Femur (tissue), 1 donor: ENCODE results near the gene MAD2L1.
A peak's percentile ranks its signal among the peaks of the same experiment; 100 is the strongest.

ENCODE experiments used
- DNase-seq: peaks from one replicate; pipeline ENCODE4 v3.0.0-alpha.2; 2017

MAD2L1 gene

GRCh38 chr4:120057416-120057815, 9.2 kb downstream of the MAD2L1 start:
- DNase-seq, result no peak

- DNase-seq, result no peak
These were observed 10.4 kb downstream of the MAD2L1 start for GRCh38 chr4:120056246-120056645.

- no peak for DNase-seq
These were observed 10.9 kb downstream of the MAD2L1 start for GRCh38 chr4:120055795-120056194.

GRCh38 chr4:120055162-120055561, 11.5 kb downstream of the MAD2L1 start:
- DNase-seq, result no peak

GRCh38 chr4:120053911-120054310, 12.7 kb downstream of the MAD2L1 start:
- no peak for DNase-seq

GRCh38 chr4:120052856-120053255, 13.8 kb downstream of the MAD2L1 start:
- peak; percentile 55 for DNase-seq

- no peak for DNase-seq
These were observed 15.4 kb downstream of the MAD2L1 start for GRCh38 chr4:120051253-120051652.

- DNase-seq, result peak; percentile 86
These were observed 16.7 kb downstream of the MAD2L1 start for GRCh38 chr4:120049732-120050494.

- no peak for DNase-seq
These were observed 22.8 kb downstream of the MAD2L1 start for GRCh38 chr4:120043828-120044227.

GRCh38 chr4:120037411-120037810, 29.2 kb downstream of the MAD2L1 start:
- no peak for DNase-seq

- DNase-seq, result no peak
These were observed 31.7 kb downstream of the MAD2L1 start for GRCh38 chr4:120034913-120035312.

GRCh38 chr4:120026853-120027252, 39.8 kb downstream of the MAD2L1 start:
- no peak for DNase-seq

GRCh38 chr4:120025516-120025915, 41.1 kb downstream of the MAD2L1 start:
- no peak for DNase-seq

GRCh38 chr4:120018786-120019185, 47.9 kb downstream of the MAD2L1 start:
- DNase-seq, result no peak

GRCh38 chr4:120017939-120018692, 48.5 kb downstream of the MAD2L1 start:
- no peak for DNase-seq

GRCh38 chr4:120011725-120012124, 54.9 kb downstream of the MAD2L1 start:
- DNase-seq, result no peak

GRCh38 chr4:120010646-120011045, 56.0 kb downstream of the MAD2L1 start:
- DNase-seq, result no peak

GRCh38 chr4:120009731-120010130, 56.9 kb downstream of the MAD2L1 start:
- DNase-seq, result no peak

GRCh38 chr4:120008957-120009356, 57.7 kb downstream of the MAD2L1 start:
- no peak for DNase-seq

- no peak for DNase-seq
These were observed 58.7 kb downstream of the MAD2L1 start for GRCh38 chr4:120007896-120008436.

- DNase-seq, result peak; percentile 66
These were observed 59.3 kb downstream of the MAD2L1 start for GRCh38 chr4:120007191-120007871.
